Adipocyte (in vitro differentiated cells): ENCODE measurements around the gene HTD2.

Experiments
- DNase-seq: peaks from one replicate; pipeline ENCODE4 v3.0.0-alpha.2; 2015; ENCODE audit warnings: low read depth
- H3K27me3 ChIP-seq: replicated peaks from 2 replicates; pipeline ENCODE4 v1.7.0; 2013; ENCODE audit warnings: mild to moderate bottlenecking, low read length, moderate library complexity; ENCODE audit not compliant: control insufficient read depth, insufficient read depth
- H3K36me3 ChIP-seq: 2 replicates; pipeline ENCODE4 v1.7.0; 2013; ENCODE audit warnings: low read length, mild to moderate bottlenecking, moderate library complexity; ENCODE audit not compliant: control insufficient read depth, insufficient read depth, severe bottlenecking
- H3K4me1 ChIP-seq: 2 replicates; pipeline ENCODE4 v1.7.0; 2013; ENCODE audit warnings: mild to moderate bottlenecking, low read length, moderate library complexity; ENCODE audit not compliant: control insufficient read depth, insufficient read depth
- H3K4me3 ChIP-seq: 2 replicates; pipeline ENCODE4 v1.7.0; 2013; ENCODE audit warnings: mild to moderate bottlenecking, low read length, moderate library complexity
- H3K9ac ChIP-seq: 2 replicates; pipeline ENCODE4 v1.7.0; 2013; ENCODE audit warnings: mild to moderate bottlenecking, low read length, moderate library complexity
- H3K9me3 ChIP-seq: 2 replicates; pipeline ENCODE4 v1.7.0; 2013; ENCODE audit warnings: mild to moderate bottlenecking, low read length, moderate library complexity; ENCODE audit not compliant: control insufficient read depth

The HTD2 gene

GRCh38 chr3:58349792-58350626 is 43.7 kb downstream of the HTD2 start:
- no peak for DNase-seq
- Histone ChIP-seq H3K27me3 (no peaks in the 10 kb centered on the region), H3K36me3 (no peaks in the 10 kb centered on the region), H3K4me1 (peaks cover 16% of the 10 kb centered on the region), H3K4me3 (no peak overlapping the region), H3K9me3 (no peaks in the 10 kb centered on the region), H3K9ac (no peak overlapping the region)

- peak; percentile 55 for DNase-seq
- Histone ChIP-seq H3K9ac (no peak overlapping the region), H3K4me3 (no peak overlapping the region), H3K36me3 (no peaks in the 10 kb centered on the region), H3K27me3 (no peaks in the 10 kb centered on the region), H3K9me3 (no peaks in the 10 kb centered on the region), H3K4me1 (peaks cover 16% of the 10 kb centered on the region)
Observed at GRCh38 chr3:58350627-58351013, 44.3 kb downstream of the HTD2 start.

GRCh38 chr3:58351920-58352319 is 45.6 kb downstream of the HTD2 start:
- Histone ChIP-seq H3K9ac (no peak overlapping the region), H3K36me3 (no peaks in the 10 kb centered on the region)
- DNase-seq = no peak

GRCh38 chr3:58352626-58353025 is 46.3 kb downstream of the HTD2 start:
- no peaks in the 10 kb centered on the region for H3K36me3 ChIP-seq
- no peak overlapping the region for H3K9ac ChIP-seq
- no peaks in the 10 kb centered on the region for H3K9me3 ChIP-seq
- no peaks in the 10 kb centered on the region for H3K27me3 ChIP-seq
- no peak overlapping the region for H3K4me3 ChIP-seq
- DNase-seq = no peak
- H3K4me1 ChIP-seq = peaks cover 16% of the 10 kb centered on the region

More at GRCh38 chr3:58351920-58352319, 45.6 kb downstream of the HTD2 start:
- Histone ChIP-seq H3K9me3 (no peaks in the 10 kb centered on the region), H3K4me3 (no peak overlapping the region), H3K27me3 (no peaks in the 10 kb centered on the region), H3K4me1 (peaks cover 16% of the 10 kb centered on the region)

- Histone ChIP-seq H3K27me3 (no peaks in the 10 kb centered on the region), H3K9ac (no peak overlapping the region), H3K36me3 (no peaks in the 10 kb centered on the region), H3K4me1 (peaks cover 16% of the 10 kb centered on the region), H3K4me3 (no peak overlapping the region), H3K9me3 (no peaks in the 10 kb centered on the region)
- peak; percentile 56 for DNase-seq
Observed at GRCh38 chr3:58353722-58354553, 47.6 kb downstream of the HTD2 start.

- Histone ChIP-seq H3K4me3 (no peak overlapping the region), H3K9ac (no peak overlapping the region), H3K4me1 (peaks cover 13% of the 10 kb centered on the region), H3K9me3 (no peaks in the 10 kb centered on the region), H3K36me3 (no peaks in the 10 kb centered on the region), H3K27me3 (no peaks in the 10 kb centered on the region)
- no peak for DNase-seq
Observed at GRCh38 chr3:58355179-58355578, 48.9 kb downstream of the HTD2 start.

GRCh38 chr3:58356054-58356453 is 49.7 kb downstream of the HTD2 start:
- H3K9me3 ChIP-seq = no peaks in the 10 kb centered on the region
- no peaks in the 10 kb centered on the region for H3K36me3 ChIP-seq

GRCh38 chr3:58357402-58357801 is 51.1 kb downstream of the HTD2 start:
- DNase-seq = no peak
- peaks cover 4% of the 10 kb centered on the region for H3K4me1 ChIP-seq
- no peaks in the 10 kb centered on the region for H3K36me3 ChIP-seq
- H3K9me3 ChIP-seq = no peaks in the 10 kb centered on the region
- no peak overlapping the region for H3K4me3 ChIP-seq
- H3K9ac ChIP-seq = no peak overlapping the region
- H3K27me3 ChIP-seq = no peaks in the 10 kb centered on the region

More at GRCh38 chr3:58356054-58356453, 49.7 kb downstream of the HTD2 start:
- no peaks in the 10 kb centered on the region for H3K27me3 ChIP-seq
- no peak for DNase-seq
- H3K9ac ChIP-seq = no peak overlapping the region
- H3K4me1 ChIP-seq = peaks cover 5% of the 10 kb centered on the region
- H3K4me3 ChIP-seq = no peak overlapping the region

- H3K36me3 ChIP-seq = no peaks in the 10 kb centered on the region
- no peak for DNase-seq
- no peaks in the 10 kb centered on the region for H3K9me3 ChIP-seq
- peaks cover 4% of the 10 kb centered on the region for H3K4me1 ChIP-seq
- no peaks in the 10 kb centered on the region for H3K27me3 ChIP-seq
- H3K4me3 ChIP-seq = no peak overlapping the region
- no peak overlapping the region for H3K9ac ChIP-seq
Observed at GRCh38 chr3:58358092-58358491, 51.8 kb downstream of the HTD2 start.

GRCh38 chr3:58358808-58359207 is 52.5 kb downstream of the HTD2 start:
- Histone ChIP-seq H3K4me3 (no peak overlapping the region), H3K9ac (no peak overlapping the region), H3K36me3 (no peaks in the 10 kb centered on the region), H3K27me3 (no peaks in the 10 kb centered on the region), H3K9me3 (no peaks in the 10 kb centered on the region), H3K4me1 (peaks cover 4% of the 10 kb centered on the region)
- DNase-seq = no peak

- Histone ChIP-seq H3K27me3 (no peaks in the 10 kb centered on the region), H3K9me3 (no peaks in the 10 kb centered on the region), H3K4me3 (no peak overlapping the region), H3K4me1 (no peaks in the 10 kb centered on the region), H3K9ac (no peak overlapping the region), H3K36me3 (no peaks in the 10 kb centered on the region)
- DNase-seq = peak; percentile 46
Observed at GRCh38 chr3:58359621-58360020, 53.3 kb downstream of the HTD2 start.
